B cell (primary cell): ENCODE data around the gene TMEM139.

Experiments
- CTCF ChIP-seq: fragments of 200-600 bp; IDR thresholded peaks from one replicate; pipeline ENCODE4 v1.8.0; 2022; ENCODE audit warnings: antibody characterized with exemption, mild to moderate bottlenecking
- EZH2 ChIP-seq: IDR thresholded peaks from 2 replicates; pipeline ENCODE4 v1.6.1; 2012; ENCODE audit warnings: borderline replicate concordance, low read depth, mild to moderate bottlenecking, moderate library complexity, low read length; ENCODE audit not compliant: insufficient read depth, poor library complexity, severe bottlenecking

GRCh38 chr7:143318661-143319060 lies 33.9 kb downstream of the TMEM139 start:
- TF ChIP-seq CTCF (no peak), EZH2 (no peak)
